ENCODE data around the gene SBF2. TPM values are rescaled to one million over a fixed set of nuclear protein-coding genes. Genes with fewer than 3 reads are reported as not detected.

SBF2 gene
- total and polyA plus RNA-seq, 10 donors = 3.6 to 70.9 (median 57.1) TPM

- Histone ChIP-seq H3K4me3 (no peak overlapping the region), H3K27ac (no peak overlapping the region), H3K9me3 (no peaks in the 10 kb centered on the region), H3K4me1 (peaks cover 0 to 29% (median 8%) of the 10 kb centered on the region in 6 donors), H3K36me3 (no peaks in the 10 kb centered on the region), H3K27me3 (replicated peaks in 1 of 7) (no peaks in the 10 kb centered on the region)
- no peak for TF ChIP-seq POLR2A (IDR thresholded peaks at IDR 0.05)
- TF ChIP-seq POLR2AphosphoS5 (IDR thresholded peaks at IDR 0.05) = no peak
- TF ChIP-seq CTCF (IDR thresholded peaks at IDR 0.05 in 8 of 11, conservative IDR thresholded peaks at IDR 0.05 in 3 of 11) = no peak
- WGBS, 5 donors = 81 to 96% (median 91%) methylated on average over 1 of the region's 1 CpG
- intact Hi-C loops (cut with DNase I; ENCODE audit: low total_unique reads) = no loop called here
- DNase-seq = no peak
These were observed 175.2 kb downstream of the SBF2 start for GRCh38 chr11:10118865-10119264.

- TF ChIP-seq CTCF (IDR thresholded peaks at IDR 0.05 in 8 of 11, conservative IDR thresholded peaks at IDR 0.05 in 3 of 11) = no peak
- no peak for TF ChIP-seq POLR2AphosphoS5 (IDR thresholded peaks at IDR 0.05)
- TF ChIP-seq POLR2A (IDR thresholded peaks at IDR 0.05) = no peak
- Histone ChIP-seq H3K36me3 (no peaks in the 10 kb centered on the region), H3K27ac (peak overlapping the region in 3 of 8 donors; percentile 4 to 31 (median 17)), H3K4me3 (no peak overlapping the region), H3K9me3 (no peaks in the 10 kb centered on the region), H3K4me1 (peaks cover 0 to 29% (median 8%) of the 10 kb centered on the region in 6 donors), H3K27me3 (replicated peaks in 1 of 7) (no peaks in the 10 kb centered on the region)
- intact Hi-C loops (cut with DNase I; ENCODE audit: low total_unique reads) = no loop called here
- DNase-seq = no peak
- 59 to 71% (median 61%) methylated on average over 3 of the region's 3 CpGs for WGBS, 5 donors
These were observed 176.2 kb downstream of the SBF2 start for GRCh38 chr11:10117709-10118351.

GRCh38 chr11:10116588-10116987 lies 177.4 kb downstream of the SBF2 start:
- TF ChIP-seq POLR2A (IDR thresholded peaks at IDR 0.05) (no peak), CTCF (IDR thresholded peaks at IDR 0.05 in 8 of 11, conservative IDR thresholded peaks at IDR 0.05 in 3 of 11) (no peak), POLR2AphosphoS5 (IDR thresholded peaks at IDR 0.05) (no peak)
- WGBS, 5 donors = 53 to 68% (median 67%) methylated on average over 1 of the region's 1 CpG
- Histone ChIP-seq H3K4me1 (peaks cover 0 to 29% (median 8%) of the 10 kb centered on the region in 6 donors), H3K27me3 (replicated peaks in 1 of 7) (no peaks in the 10 kb centered on the region), H3K9me3 (no peaks in the 10 kb centered on the region), H3K36me3 (no peaks in the 10 kb centered on the region), H3K27ac (no peak overlapping the region), H3K4me3 (no peak overlapping the region)
- intact Hi-C loops (cut with DNase I; ENCODE audit: low total_unique reads) = no loop called here
- no peak for DNase-seq

GRCh38 chr11:10114593-10115404 lies 179.2 kb downstream of the SBF2 start:
- peaks cover 0 to 29% (median 8%) of the 10 kb centered on the region in 6 donors for H3K4me1 ChIP-seq
- intact Hi-C loops (cut with DNase I; ENCODE audit: low total_unique reads) = no loop called here
- WGBS, 5 donors = 87 to 94% (median 94%) methylated on average over 3 of the region's 3 CpGs

More at GRCh38 chr11:10114593-10115404, 179.2 kb downstream of the SBF2 start:
- DNase-seq = no peak
- no peaks in the 10 kb centered on the region for H3K9me3 ChIP-seq
- TF ChIP-seq CTCF (IDR thresholded peaks at IDR 0.05 in 8 of 11, conservative IDR thresholded peaks at IDR 0.05 in 3 of 11) (no peak), POLR2A (IDR thresholded peaks at IDR 0.05) (no peak), POLR2AphosphoS5 (IDR thresholded peaks at IDR 0.05) (no peak)
- H3K27ac ChIP-seq = no peak overlapping the region
- H3K36me3 ChIP-seq = no peaks in the 10 kb centered on the region
- H3K4me3 ChIP-seq = no peak overlapping the region
- no peaks in the 10 kb centered on the region for H3K27me3 ChIP-seq (replicated peaks in 1 of 7)

All from spleen (tissue), 11 donors.